Colonic mucosa (tissue), 4 donors: ENCODE data around the gene AVPR1A. TPM values are rescaled to one million over a fixed set of nuclear protein-coding genes. Genes with fewer than 3 reads are reported as not detected.

Experiments
- DNase-seq: peaks from one replicate; pipeline ENCODE4 v3.0.0-alpha.2; 2020
- H3K27ac ChIP-seq: fragments of 200-600 bp; one replicate; pipeline ENCODE4 v1.8.0; 2021
- H3K27me3 ChIP-seq: fragments of 200-600 bp; one replicate; pipeline ENCODE4 v1.8.0; 2021
- H3K36me3 ChIP-seq: fragments of 200-600 bp; one replicate; pipeline ENCODE4 v1.8.0; 2021
- H3K4me1 ChIP-seq: fragments of 200-600 bp; one replicate; pipeline ENCODE4 v1.8.0; 2021; ENCODE audit warnings: mild to moderate bottlenecking
- H3K4me3 ChIP-seq: fragments of 200-600 bp; one replicate; pipeline ENCODE4 v1.8.0; 2021
- H3K9ac ChIP-seq, 2 donors: one replicate each; pipeline ENCODE4 v1.7.0; 2013; ENCODE audit warnings: control low read depth in 2 of 2, low read depth in 2 of 2, low read length in 2 of 2
- H3K9me3 ChIP-seq: fragments of 200-600 bp; one replicate; pipeline ENCODE4 v1.8.0; 2021
- CTCF ChIP-seq: fragments of 200-600 bp; IDR thresholded peaks from one replicate; pipeline ENCODE4 v1.8.0; 2022; ENCODE audit warnings: antibody characterized with exemption, mild to moderate bottlenecking
- intact Hi-C: fragments of 100-400 bp; cut with DNase I; formaldehyde crosslinking; loops from one replicate; pipeline ENCODE4 v1.14.1; 2022
- total RNA-seq, 2 donors: library from RNA; stranded (reverse); fragmentation: NEBNext Ultra II Directional in 1 of 2; extraction: Animal tissue kit (Norgen Biotek cat#: 25700) in 1 of 2; gene quantifications; one replicate each; pipeline ENCODE4 v1.2.1, GENCODE V29; 2021
- donor health status: healthy.
- donor health status: DM: no; HTN: no; CAD: no.
- donor health status: DM: no; HTN: no; CAD: no.

Gene AVPR1A
- total RNA-seq, 2 donors from 2014 or later, result 0.17 to 0.37 TPM

- intact Hi-C loops, result no loop called here
- H3K36me3 ChIP-seq, result no peaks in the 10 kb centered on the region
- H3K4me1 ChIP-seq, result no peaks in the 10 kb centered on the region
- H3K9ac ChIP-seq, result no peak overlapping the region
- no peaks in the 10 kb centered on the region for H3K27me3 ChIP-seq
- H3K4me3 ChIP-seq, result no peak overlapping the region
- no peaks in the 10 kb centered on the region for H3K9me3 ChIP-seq
- no peak for TF ChIP-seq CTCF
- H3K27ac ChIP-seq, result no peak overlapping the region
- DNase-seq, result no peak
These were observed 21.1 kb downstream of the AVPR1A start for GRCh38 chr12:63129927-63130326.

- H3K27ac ChIP-seq, result no peak overlapping the region
- H3K27me3 ChIP-seq, result no peaks in the 10 kb centered on the region
- no peaks in the 10 kb centered on the region for H3K4me1 ChIP-seq
- no peaks in the 10 kb centered on the region for H3K36me3 ChIP-seq
- no peak overlapping the region for H3K4me3 ChIP-seq
- TF ChIP-seq CTCF, result no peak
- no peaks in the 10 kb centered on the region for H3K9me3 ChIP-seq
- H3K9ac ChIP-seq, result no peak overlapping the region
- intact Hi-C loops, result no loop called here
- DNase-seq, result no peak
These were observed 26.2 kb downstream of the AVPR1A start for GRCh38 chr12:63124778-63125177.

DNA sequence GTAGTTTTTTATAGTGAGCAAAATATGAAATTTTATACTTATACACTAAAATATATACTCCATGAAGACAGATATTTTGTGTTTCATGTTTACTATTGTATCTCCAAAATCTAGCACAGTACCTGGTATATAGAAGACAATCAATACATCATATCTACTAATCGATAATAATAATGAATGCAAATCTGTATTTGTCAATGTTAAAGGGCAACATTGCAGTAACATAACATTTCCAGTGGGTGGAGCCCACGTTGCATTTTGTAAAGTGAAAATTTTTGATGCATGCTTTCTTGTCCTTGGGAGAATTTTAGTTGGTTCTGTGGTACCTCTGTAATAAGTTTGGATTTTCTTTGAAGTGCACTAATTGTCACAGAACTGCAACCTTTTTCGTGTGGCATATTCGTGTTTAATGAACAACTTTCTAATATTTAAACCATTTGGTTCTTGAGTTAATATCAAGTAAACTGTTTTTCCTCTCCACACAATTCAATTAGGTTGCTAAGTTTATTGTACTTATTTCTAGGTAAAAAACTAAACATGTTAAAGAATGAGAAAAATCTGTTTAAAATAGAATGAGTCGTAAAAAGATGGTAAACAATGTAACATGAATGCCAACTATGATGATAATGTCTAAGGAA lies 47.4 kb downstream of the AVPR1A start:
- no peaks in the 10 kb centered on the region for H3K36me3 ChIP-seq
- no peak overlapping the region for H3K4me3 ChIP-seq
- H3K9ac ChIP-seq, result no peak overlapping the region
- peak; percentile 74 for TF ChIP-seq CTCF
- intact Hi-C loops, result loop anchor here (10.0 kb wide), 2 partner anchors 181 to 701 kb away; no protein-coding TSS in a partner anchor
- H3K4me1 ChIP-seq, result no peaks in the 10 kb centered on the region
- no peak overlapping the region for H3K27ac ChIP-seq
- no peak for DNase-seq
- H3K9me3 ChIP-seq, result no peaks in the 10 kb centered on the region
- H3K27me3 ChIP-seq, result no peaks in the 10 kb centered on the region

DNA sequence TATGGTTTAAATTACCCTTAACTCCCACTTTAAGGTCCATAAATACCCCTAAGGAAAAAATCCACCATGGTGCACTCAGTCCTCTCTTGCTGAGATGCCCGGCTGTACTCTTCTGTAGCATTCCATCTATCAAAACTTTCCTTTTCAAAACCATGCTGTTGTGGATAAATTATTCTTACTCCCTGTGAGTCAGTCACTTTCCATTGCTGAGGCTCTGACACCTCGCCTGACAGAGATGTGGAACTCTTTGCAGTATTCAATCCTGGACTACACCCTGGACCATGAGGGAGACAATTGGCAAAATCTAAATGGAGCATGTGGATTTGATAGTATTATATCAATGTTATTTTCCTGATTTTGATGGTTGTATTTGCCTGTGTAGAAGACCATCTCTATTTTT lies 49.1 kb downstream of the AVPR1A start:
- H3K4me1 ChIP-seq, result no peaks in the 10 kb centered on the region
- H3K36me3 ChIP-seq, result no peaks in the 10 kb centered on the region
- intact Hi-C loops, result loop anchor here (10.0 kb wide), 2 partner anchors 183 to 703 kb away; no protein-coding TSS in a partner anchor
- H3K27me3 ChIP-seq, result no peaks in the 10 kb centered on the region
- H3K9ac ChIP-seq, result no peak overlapping the region
- no peak for DNase-seq
- no peaks in the 10 kb centered on the region for H3K9me3 ChIP-seq
- H3K4me3 ChIP-seq, result no peak overlapping the region
- no peak for TF ChIP-seq CTCF
- no peak overlapping the region for H3K27ac ChIP-seq

DNA sequence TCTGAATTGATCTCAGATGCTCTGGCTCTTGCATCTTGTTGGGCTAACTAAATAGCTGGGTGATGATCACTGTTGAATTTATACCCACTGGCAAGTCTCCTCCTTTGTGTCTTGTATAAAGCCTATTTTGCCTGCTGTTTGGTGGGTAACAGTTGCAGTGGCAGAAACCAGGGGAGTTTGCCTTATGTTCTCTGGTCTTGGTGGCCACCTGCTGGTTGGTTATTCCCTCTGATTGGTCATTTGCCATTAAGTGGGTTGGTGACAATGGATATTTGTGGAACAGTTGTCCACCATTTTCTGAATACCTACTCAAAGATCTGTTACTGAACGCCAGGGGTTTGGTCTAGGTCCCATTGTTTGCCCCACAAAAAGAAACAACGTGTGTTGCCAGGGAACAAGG lies 52.1 kb downstream of the AVPR1A start:
- Histone ChIP-seq H3K27ac (no peak overlapping the region), H3K27me3 (no peaks in the 10 kb centered on the region), H3K36me3 (no peaks in the 10 kb centered on the region), H3K9ac (no peak overlapping the region), H3K4me1 (no peaks in the 10 kb centered on the region), H3K9me3 (no peaks in the 10 kb centered on the region), H3K4me3 (no peak overlapping the region)
- TF ChIP-seq CTCF, result no peak
- intact Hi-C loops, result no loop called here
- no peak for DNase-seq
